NCI-H1048 (cell line): ENCODE results near the gene ASTN2.

Experiments used
- DNase-seq: peaks from one replicate; lab custom pipeline; 2025; lab: John Stamatoyannopoulos, UW

ASTN2 gene

GRCh38 chr9:116741086-116741740 lies 673.6 kb downstream of the ASTN2 start:
- DNase-seq = no peak

DNA sequence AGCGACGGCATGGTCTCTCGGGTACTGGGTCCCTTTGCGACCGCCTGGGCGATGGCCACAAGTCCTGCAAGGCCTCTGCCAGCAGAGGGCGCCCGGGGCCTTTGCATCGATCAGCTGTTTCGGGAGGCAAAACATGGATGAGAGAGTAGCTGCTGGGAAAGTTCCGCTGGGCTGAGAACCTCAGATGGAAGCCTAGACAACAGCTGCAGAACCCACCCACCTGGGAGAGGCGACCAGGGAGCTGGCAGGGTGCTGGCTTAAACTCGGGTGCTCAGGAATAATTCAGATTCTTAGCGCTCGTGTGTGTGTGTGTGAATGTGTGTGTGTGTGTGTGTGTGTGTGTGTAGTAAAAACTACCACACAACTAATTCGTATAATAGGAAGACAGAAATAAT lies 677.7 kb downstream of the ASTN2 start:
- DNase-seq = peak; percentile 27

GRCh38 chr9:116736399-116737151 lies 678.3 kb downstream of the ASTN2 start:
- no peak for DNase-seq

- no peak for DNase-seq
Measured at GRCh38 chr9:116733010-116733641, 681.7 kb downstream of the ASTN2 start.

- DNase-seq = no peak
Measured at GRCh38 chr9:116726602-116727001, 688.3 kb downstream of the ASTN2 start.

GRCh38 chr9:116724123-116724522 lies 690.7 kb downstream of the ASTN2 start:
- DNase-seq = no peak

DNA sequence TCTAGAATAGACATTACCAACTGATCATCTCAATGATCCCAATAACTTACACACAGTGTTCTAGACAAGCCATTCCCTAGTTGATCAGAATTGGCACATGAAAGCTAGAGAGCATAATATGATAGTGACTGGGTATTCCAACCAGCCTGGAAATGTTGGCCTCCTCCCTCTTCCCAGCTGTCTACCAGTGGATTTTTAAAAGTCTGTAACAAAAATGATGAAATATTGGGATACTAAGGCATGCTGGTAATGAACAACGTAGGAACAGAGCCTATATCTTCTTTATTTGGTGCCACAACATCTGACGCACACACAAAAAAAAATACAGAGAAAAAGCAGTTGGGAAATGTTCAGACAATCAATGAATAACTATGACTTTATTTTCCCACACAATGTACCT lies 692.9 kb downstream of the ASTN2 start:
- DNase-seq = no peak

DNA sequence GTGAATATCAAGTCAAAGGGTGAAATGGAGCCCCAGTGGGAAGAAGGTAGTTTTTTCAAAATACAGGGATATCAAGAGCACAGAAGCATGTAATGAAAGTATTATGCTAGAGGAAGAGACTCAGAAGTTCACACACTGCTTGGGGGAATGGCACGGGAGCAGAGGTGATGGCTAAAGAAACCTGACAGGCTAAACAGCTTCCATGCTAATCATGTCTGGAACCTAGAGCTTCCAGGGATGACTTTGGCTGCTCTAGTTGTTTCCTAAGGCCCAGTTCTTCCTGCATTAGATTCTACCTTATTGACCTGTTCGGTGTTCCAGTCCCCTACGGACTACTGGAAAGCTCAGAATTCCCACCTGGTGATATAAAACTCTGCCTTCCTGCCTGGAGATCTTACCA lies 693.4 kb downstream of the ASTN2 start:
- DNase-seq = no peak

DNA sequence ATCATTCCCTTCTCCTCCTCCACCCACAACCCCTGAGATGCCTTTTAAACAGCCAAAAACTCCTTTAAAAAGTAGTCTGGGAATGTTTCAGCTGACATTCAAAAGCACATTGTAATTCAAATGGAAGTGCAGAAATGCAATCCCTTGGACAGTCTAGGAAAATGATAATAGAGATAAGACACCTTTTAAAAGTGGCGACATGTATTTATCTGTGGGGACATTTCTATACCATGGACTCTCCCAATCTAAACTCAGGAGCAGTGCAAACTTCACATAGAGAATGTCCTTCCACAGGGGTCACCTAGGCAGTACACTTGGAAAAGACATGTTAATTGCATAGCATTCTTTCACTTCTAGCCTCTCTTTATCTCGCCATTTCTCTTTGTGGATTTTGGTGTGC lies 694.7 kb downstream of the ASTN2 start:
- DNase-seq = no peak

- no peak for DNase-seq
Measured at GRCh38 chr9:116718111-116718510, 696.7 kb downstream of the ASTN2 start.

DNA sequence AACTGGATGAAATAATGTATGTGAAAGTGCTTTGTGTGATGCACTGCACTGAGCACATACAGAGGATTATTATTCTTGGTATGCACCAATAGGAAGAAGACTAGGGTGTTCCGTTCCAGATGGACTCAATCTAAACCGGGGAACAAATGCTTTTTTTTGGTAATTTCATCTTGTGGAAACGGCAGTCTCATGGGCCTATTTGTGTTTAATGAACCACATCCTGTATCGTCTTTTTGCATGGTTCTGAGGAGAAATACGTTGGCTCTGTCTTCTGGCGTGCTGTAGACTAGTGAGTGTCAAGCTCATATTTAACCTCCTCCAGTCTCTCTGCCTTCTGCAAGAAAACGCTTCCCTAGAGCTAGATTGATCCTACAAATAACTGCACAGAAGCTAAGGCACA lies 697.7 kb downstream of the ASTN2 start:
- no peak for DNase-seq

- DNase-seq = no peak
Measured at GRCh38 chr9:116716438-116716837, 698.4 kb downstream of the ASTN2 start.

DNA sequence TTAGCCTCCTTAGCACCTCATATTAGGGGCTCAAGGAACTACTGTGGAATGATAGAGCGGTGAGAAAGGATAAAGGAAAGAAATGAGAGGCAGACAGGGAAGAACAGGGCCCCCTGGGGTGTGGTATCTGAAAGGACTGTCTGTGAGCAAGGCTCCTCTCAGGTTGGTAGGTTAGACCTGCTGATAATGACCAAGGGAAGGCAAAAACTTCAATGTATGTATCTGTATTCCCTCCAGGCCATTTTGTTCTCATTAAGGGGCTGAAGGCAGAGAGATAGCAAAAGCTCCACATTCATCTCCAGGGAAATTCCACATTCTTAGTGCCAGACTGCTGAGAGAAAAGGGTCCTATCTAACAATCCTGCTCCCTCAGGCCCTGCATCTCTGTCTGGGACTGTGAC lies 699.1 kb downstream of the ASTN2 start:
- no peak for DNase-seq

- no peak for DNase-seq
Measured at GRCh38 chr9:116713271-116713670, 701.6 kb downstream of the ASTN2 start.

- no peak for DNase-seq
Measured at GRCh38 chr9:116712781-116713180, 702.1 kb downstream of the ASTN2 start.

DNA sequence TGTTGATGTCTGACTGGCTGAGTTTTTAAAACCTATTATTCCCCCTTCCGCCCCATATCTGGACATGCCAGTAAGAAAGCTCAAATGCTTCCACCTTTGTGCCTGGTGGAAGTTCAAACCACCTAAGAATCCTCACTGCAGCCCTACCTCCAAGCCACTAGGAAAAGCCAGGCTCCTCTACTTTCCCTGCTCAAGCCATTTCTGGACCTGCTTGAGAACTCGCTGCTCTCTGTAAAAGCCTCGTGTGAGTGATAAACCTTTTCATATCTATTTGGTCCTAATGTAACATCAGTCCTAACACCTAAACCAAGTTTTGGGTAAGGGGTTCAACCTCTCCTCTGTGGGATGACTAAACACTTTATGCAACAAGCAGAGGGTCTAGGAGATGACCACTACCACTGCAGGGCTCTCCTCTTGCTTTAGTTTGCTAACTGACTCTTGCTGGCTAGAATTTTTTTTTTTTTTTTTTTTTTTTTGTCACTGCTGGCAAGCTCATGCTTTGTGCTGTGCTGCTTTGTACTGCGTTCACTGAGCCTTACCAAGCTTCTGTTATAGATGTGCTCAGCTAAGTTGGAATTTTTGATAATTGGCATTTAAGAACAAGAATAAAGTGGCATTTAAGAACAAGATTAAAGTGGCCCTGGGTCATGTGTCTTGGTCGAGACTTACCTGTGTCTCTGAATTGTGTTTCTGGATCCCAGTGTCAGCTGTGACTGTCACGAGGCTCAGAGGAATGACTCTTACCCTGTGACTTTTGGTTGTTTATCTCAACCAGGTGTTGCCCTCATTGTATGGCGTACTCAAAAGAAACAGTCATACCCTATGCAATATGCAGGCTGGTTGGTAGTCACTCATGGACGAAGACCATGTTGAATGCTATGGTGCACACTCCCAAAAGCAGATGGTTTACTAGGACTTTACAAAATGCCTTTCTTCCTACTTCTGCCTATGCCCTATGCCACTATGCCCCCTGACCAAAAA lies 708.3 kb downstream of the ASTN2 start:
- no peak for DNase-seq

- no peak for DNase-seq
Measured at GRCh38 chr9:116705531-116705930, 709.3 kb downstream of the ASTN2 start.

DNA sequence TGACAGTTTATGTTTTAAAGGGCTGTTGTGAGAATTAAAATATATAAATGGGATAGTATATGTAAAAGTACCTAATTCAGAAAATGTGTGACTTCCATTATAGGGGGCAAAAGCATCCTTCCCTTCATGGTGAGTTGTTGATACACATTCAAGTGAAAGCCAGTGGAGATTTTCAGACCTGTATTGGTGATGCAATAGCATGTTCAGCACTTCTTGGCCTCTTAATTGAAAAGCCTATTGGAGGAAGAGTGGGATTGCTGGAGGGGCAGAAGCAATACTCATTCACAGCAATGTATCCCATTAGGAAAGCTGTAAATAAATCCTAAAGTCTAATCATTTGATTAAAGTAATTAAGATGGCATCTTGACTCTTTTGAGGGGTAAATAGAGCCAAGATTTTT lies 710.4 kb downstream of the ASTN2 start:
- DNase-seq = no peak

- no peak for DNase-seq
Measured at GRCh38 chr9:116703634-116704033, 711.2 kb downstream of the ASTN2 start.

DNA sequence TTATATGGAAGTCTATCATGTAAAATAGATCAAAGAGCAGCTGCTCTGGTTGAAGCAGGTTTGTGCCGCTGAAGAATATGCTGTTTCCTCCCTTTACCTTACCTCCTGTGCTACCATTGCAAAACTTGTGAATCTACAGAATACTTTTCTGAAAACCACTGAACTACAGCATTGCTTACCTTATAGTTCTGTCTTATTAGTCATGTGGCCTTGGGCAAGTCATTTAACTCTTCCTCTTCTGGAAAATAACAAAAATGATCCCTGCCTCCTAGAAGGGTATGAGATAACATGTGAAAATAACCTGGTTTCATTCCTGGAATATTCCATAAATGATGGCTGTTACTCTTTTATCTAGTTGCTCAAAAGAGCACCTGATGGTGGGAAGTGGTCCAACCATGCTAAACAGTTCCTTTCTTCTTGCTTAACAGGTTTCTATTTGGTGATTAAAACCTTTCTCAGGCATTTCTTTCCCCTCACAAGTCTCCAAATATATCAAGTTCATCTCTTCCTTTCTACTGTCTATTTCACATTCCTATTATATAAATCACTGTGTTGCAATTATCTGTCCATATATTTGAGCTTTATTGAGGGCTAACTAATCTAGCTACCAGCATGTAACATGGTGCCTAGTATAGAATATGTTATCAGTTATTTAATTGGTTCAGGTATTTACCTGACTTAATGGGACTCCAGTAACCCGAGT lies 712.8 kb downstream of the ASTN2 start:
- no peak for DNase-seq
